K562 (cell line): ENCODE measurements around the gene FBXO22. TPM values are rescaled to one million over a fixed set of nuclear protein-coding genes. Genes with fewer than 3 reads are reported as not detected.

Source experiments
- ELF2 ChIP-seq: fragments of 250-450 bp; sonication (Bioruptor Pico); IDR thresholded peaks from 2 replicates; pipeline ENCODE4 v1.5.0; 2021; ENCODE audit warnings: mild to moderate bottlenecking
- EZH2 ChIP-seq: IDR thresholded peaks from 2 replicates; pipeline ENCODE4 v1.6.1; 2012; ENCODE audit warnings: low read depth, mild to moderate bottlenecking, inconsistent platforms, low read length, borderline replicate concordance
- KAT2B ChIP-seq: IDR thresholded peaks from one replicate; pipeline ENCODE4 v1.6.1; 2012; ENCODE audit warnings: low read depth, mild to moderate bottlenecking, control low read depth, inconsistent platforms, low read length, moderate library complexity
- MAFG ChIP-seq: fragments of 450-650 bp; conservative IDR thresholded peaks from 2 replicates; pipeline ENCODE4 v1.6.1; 2016; ENCODE audit warnings: missing genetic modification characterization, missing compliant biosample characterization
- MYBL2 ChIP-seq, 2 experiments: fragments of 450-650 bp in 1 of 2; sonication (generic) in 1 of 2; formaldehyde crosslinking in 1 of 2; IDR thresholded peaks; 2 replicates each; pipeline versions ENCODE4 v1.6.1 to v1.8.1; 2017 to 2022; ENCODE audit warnings: borderline replicate concordance in 1 of 2, inconsistent platforms in 1 of 2, low read depth in 1 of 2, mild to moderate bottlenecking in 1 of 2, missing genetic modification reagents in 1 of 2, moderate library complexity in 1 of 2
- RFX7 ChIP-seq: fragments of 250-450 bp; sonication (Bioruptor Pico); IDR thresholded peaks from 2 replicates; pipeline ENCODE4 v1.5.1; 2021; ENCODE audit warnings: mild to moderate bottlenecking
- RHOXF2B ChIP-seq: fragments of 250-450 bp; sonication (Bioruptor Pico); conservative IDR thresholded peaks from 2 replicates; pipeline ENCODE4 v1.5.1; 2021
- ZNF263 ChIP-seq: sonication (generic); formaldehyde crosslinking; IDR thresholded peaks from 2 replicates; pipeline ENCODE4 v1.8.0; 2022; ENCODE audit warnings: mild to moderate bottlenecking, missing genetic modification reagents, borderline replicate concordance
- ZNF76 ChIP-seq: fragments of 250-450 bp; sonication (Bioruptor Pico); IDR thresholded peaks from 2 replicates; pipeline ENCODE4 v1.4.0; 2020; ENCODE audit warnings: mild to moderate bottlenecking, moderate library complexity, borderline replicate concordance
- polyA plus RNA-seq, 8 experiments: library from polyadenylated mRNA; depleted of rRNA in 4 of 8; stranded (reverse) in 5 of 8; unstranded in 3 of 8; fragments of >200 nt; fragmentation: Nextera tagmentation in 2 of 8; fragmentation: Illumina TruSeq in 1 of 8; extraction: Ambion mirVana in 2 of 8; extraction: Trizol in 1 of 8; gene quantifications; 2 replicates each; pipeline versions ENCODE4 v1.2.1 to v1.2.3, GENCODE V29; 2011 to 2014; ENCODE audit warnings: inconsistent platforms in 1 of 8, missing spikeins in 1 of 8
- total RNA-seq, 7 experiments: library from RNA; depleted of rRNA in 6 of 7; stranded (reverse); fragments of >200 nt in 6 of 7; fragmentation: Illumina TruSeq in 2 of 7; extraction: Trizol in 2 of 7; gene quantifications; 2 replicates each; pipeline versions ENCODE4 v1.2.1 to v1.2.3, GENCODE V29; 2011 to 2021; ENCODE audit warnings: low replicate concordance in 1 of 7
- TF ChIP-seq, protein P1 (sequence below): fragments of 200-600 bp; sonication (generic); IDR thresholded peaks from one replicate; pipeline ENCODE4 v1.6.1; 2012; ENCODE audit warnings: mild to moderate bottlenecking, low read depth, low read length, inconsistent platforms
- TF ChIP-seq, protein P2 (sequence below), 2 experiments: IDR thresholded peaks in 1 of 2; conservative IDR thresholded peaks in 1 of 2; 2 replicates each; pipeline ENCODE4 v1.6.1; 2016; ENCODE audit warnings: low read depth in 2 of 2, mild to moderate bottlenecking in 1 of 2, missing compliant biosample characterization in 1 of 2, missing genetic modification characterization in 1 of 2, moderate library complexity in 1 of 2

The FBXO22 gene
- total and polyA plus RNA-seq, 9 of the 15 experiments (the other 6 are each of a cell fraction or from before 2014, with no cell fraction given) = 24.4 to 99.4 (median 66.5) TPM

DNA sequence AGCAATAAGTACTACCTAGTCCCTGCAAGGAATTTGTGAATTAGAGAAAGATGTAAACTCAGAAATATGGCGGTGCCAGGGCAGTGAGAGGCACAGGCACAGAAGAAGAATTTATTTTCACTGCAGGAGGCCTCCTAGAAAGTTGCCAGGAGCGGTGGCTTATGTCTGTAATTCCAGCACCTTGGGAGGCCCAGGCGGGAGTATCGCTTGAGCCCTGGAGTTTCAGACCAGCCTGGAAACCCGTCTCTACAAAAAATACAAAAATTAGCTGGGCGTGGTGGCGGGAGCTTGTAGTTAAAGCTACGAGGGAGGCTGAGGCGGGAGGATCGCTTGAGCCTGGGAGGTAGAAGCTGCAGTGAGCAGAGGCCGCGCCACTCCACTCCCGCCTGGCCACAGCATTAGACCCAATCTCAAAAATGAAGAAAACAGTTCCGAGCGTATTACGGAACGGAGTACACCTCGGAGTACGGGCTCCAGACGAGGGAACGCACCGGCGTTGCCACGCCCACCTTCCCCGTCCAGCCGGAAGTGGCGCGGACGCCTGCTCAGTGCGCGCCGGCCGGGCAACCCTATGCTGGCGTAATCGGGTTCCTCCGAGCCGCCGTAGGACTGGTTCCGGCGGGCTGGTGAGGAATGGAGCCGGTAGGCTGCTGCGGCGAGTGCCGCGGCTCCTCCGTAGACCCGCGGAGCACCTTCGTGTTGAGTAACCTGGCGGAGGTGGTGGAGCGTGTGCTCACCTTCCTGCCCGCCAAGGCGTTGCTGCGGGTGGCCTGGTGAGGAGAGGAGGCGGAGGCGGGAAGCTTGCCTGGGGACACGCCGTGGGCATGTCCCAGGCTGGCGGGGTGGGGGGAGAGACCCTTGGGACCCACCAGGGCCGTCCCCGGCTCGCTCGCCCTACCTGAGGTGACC is at the start of gene FBXO22 (continued):
- TF ChIP-seq, protein P1, sequence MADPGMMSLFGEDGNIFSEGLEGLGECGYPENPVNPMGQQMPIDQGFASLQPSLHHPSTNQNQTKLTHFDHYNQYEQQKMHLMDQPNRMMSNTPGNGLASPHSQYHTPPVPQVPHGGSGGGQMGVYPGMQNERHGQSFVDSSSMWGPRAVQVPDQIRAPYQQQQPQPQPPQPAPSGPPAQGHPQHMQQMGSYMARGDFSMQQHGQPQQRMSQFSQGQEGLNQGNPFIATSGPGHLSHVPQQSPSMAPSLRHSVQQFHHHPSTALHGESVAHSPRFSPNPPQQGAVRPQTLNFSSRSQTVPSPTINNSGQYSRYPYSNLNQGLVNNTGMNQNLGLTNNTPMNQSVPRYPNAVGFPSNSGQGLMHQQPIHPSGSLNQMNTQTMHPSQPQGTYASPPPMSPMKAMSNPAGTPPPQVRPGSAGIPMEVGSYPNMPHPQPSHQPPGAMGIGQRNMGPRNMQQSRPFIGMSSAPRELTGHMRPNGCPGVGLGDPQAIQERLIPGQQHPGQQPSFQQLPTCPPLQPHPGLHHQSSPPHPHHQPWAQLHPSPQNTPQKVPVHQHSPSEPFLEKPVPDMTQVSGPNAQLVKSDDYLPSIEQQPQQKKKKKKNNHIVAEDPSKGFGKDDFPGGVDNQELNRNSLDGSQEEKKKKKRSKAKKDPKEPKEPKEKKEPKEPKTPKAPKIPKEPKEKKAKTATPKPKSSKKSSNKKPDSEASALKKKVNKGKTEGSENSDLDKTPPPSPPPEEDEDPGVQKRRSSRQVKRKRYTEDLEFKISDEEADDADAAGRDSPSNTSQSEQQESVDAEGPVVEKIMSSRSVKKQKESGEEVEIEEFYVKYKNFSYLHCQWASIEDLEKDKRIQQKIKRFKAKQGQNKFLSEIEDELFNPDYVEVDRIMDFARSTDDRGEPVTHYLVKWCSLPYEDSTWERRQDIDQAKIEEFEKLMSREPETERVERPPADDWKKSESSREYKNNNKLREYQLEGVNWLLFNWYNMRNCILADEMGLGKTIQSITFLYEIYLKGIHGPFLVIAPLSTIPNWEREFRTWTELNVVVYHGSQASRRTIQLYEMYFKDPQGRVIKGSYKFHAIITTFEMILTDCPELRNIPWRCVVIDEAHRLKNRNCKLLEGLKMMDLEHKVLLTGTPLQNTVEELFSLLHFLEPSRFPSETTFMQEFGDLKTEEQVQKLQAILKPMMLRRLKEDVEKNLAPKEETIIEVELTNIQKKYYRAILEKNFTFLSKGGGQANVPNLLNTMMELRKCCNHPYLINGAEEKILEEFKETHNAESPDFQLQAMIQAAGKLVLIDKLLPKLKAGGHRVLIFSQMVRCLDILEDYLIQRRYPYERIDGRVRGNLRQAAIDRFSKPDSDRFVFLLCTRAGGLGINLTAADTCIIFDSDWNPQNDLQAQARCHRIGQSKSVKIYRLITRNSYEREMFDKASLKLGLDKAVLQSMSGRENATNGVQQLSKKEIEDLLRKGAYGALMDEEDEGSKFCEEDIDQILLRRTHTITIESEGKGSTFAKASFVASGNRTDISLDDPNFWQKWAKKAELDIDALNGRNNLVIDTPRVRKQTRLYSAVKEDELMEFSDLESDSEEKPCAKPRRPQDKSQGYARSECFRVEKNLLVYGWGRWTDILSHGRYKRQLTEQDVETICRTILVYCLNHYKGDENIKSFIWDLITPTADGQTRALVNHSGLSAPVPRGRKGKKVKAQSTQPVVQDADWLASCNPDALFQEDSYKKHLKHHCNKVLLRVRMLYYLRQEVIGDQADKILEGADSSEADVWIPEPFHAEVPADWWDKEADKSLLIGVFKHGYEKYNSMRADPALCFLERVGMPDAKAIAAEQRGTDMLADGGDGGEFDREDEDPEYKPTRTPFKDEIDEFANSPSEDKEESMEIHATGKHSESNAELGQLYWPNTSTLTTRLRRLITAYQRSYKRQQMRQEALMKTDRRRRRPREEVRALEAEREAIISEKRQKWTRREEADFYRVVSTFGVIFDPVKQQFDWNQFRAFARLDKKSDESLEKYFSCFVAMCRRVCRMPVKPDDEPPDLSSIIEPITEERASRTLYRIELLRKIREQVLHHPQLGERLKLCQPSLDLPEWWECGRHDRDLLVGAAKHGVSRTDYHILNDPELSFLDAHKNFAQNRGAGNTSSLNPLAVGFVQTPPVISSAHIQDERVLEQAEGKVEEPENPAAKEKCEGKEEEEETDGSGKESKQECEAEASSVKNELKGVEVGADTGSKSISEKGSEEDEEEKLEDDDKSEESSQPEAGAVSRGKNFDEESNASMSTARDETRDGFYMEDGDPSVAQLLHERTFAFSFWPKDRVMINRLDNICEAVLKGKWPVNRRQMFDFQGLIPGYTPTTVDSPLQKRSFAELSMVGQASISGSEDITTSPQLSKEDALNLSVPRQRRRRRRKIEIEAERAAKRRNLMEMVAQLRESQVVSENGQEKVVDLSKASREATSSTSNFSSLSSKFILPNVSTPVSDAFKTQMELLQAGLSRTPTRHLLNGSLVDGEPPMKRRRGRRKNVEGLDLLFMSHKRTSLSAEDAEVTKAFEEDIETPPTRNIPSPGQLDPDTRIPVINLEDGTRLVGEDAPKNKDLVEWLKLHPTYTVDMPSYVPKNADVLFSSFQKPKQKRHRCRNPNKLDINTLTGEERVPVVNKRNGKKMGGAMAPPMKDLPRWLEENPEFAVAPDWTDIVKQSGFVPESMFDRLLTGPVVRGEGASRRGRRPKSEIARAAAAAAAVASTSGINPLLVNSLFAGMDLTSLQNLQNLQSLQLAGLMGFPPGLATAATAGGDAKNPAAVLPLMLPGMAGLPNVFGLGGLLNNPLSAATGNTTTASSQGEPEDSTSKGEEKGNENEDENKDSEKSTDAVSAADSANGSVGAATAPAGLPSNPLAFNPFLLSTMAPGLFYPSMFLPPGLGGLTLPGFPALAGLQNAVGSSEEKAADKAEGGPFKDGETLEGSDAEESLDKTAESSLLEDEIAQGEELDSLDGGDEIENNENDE = no peak
- TF ChIP-seq RFX7 (CRISPR knock-in tag) (no peak), ELF2 (CRISPR knock-in tag) (peak; percentile 55; the same call in 1 of the 2 replicates), ZNF76 (CRISPR knock-in tag) (no peak), EZH2 (no peak), MYBL2 (IDR thresholded peaks at IDR 0.05; ENCODE audit: low read depth) (no peak), MYBL2 (CRISPR knock-in tag; IDR thresholded peaks at IDR 0.05; ENCODE audit: borderline replicate concordance) (no peak), RHOXF2B (CRISPR knock-in tag) (no peak), MAFG (no peak), KAT2B (no peak), ZNF263 (no peak; the same call in 1 of the 2 replicates)
- TF ChIP-seq, protein P2, sequence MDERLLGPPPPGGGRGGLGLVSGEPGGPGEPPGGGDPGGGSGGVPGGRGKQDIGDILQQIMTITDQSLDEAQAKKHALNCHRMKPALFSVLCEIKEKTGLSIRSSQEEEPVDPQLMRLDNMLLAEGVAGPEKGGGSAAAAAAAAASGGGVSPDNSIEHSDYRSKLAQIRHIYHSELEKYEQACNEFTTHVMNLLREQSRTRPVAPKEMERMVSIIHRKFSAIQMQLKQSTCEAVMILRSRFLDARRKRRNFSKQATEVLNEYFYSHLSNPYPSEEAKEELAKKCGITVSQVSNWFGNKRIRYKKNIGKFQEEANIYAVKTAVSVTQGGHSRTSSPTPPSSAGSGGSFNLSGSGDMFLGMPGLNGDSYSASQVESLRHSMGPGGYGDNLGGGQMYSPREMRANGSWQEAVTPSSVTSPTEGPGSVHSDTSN (CRISPR knock-in tag; IDR thresholded peaks at IDR 0.05; ENCODE audit: low read depth) = no peak
- TF ChIP-seq, protein P2 (tag; conservative IDR thresholded peaks at IDR 0.05; ENCODE audit: low read depth) = no peak
